MM.1S (cell line): ENCODE data around the gene CIITA.

Experiments
- DNase-seq: peaks from one replicate; pipeline ENCODE4 v3.0.0-alpha.2; 2015
- H2AFZ ChIP-seq: fragments of 300-600 bp; sonication (generic); 2 replicates; pipeline ENCODE4 v1.6.0; 2016; ENCODE audit warnings: antibody characterized with exemption, low read length
- H3F3A ChIP-seq: fragments of 300-600 bp; sonication (generic); 2 replicates; pipeline ENCODE4 v1.6.1; 2016; ENCODE audit warnings: mild to moderate bottlenecking, antibody characterized with exemption, low read length, moderate library complexity, mixed read lengths; ENCODE audit not compliant: insufficient read depth
- H3K27ac ChIP-seq: fragments of 300-600 bp; sonication (generic); 2 replicates; pipeline ENCODE4 v1.5.1; 2016; ENCODE audit warnings: mild to moderate bottlenecking, low read length
- H3K27me3 ChIP-seq: fragments of 300-600 bp; sonication (generic); replicated peaks from 2 replicates; pipeline ENCODE4 v1.6.0; 2016; ENCODE audit warnings: low read length; ENCODE audit not compliant: insufficient read depth
- H3K36me3 ChIP-seq: fragments of 300-600 bp; sonication (generic); replicated peaks from 2 replicates; pipeline ENCODE4 v1.6.1; 2016; ENCODE audit warnings: mild to moderate bottlenecking, low read length, mixed read lengths; ENCODE audit not compliant: insufficient read depth
- H3K4me1 ChIP-seq: fragments of 300-600 bp; sonication (generic); 2 replicates; pipeline ENCODE4 v1.6.1; 2016; ENCODE audit warnings: low read length, mixed read lengths
- H3K4me2 ChIP-seq: fragments of 300-600 bp; sonication (generic); 2 replicates; pipeline ENCODE4 v1.6.0; 2016; ENCODE audit warnings: low read depth, low read length
- H3K4me3 ChIP-seq: fragments of 300-600 bp; sonication (generic); 2 replicates; pipeline ENCODE4 v1.5.1; 2016; ENCODE audit warnings: low read length, mixed read lengths
- H3K79me2 ChIP-seq: fragments of 300-600 bp; sonication (generic); 2 replicates; pipeline ENCODE4 v1.6.1; 2016; ENCODE audit warnings: mixed run types, low read length, mixed read lengths
- H3K9ac ChIP-seq: fragments of 300-600 bp; sonication (generic); 2 replicates; pipeline ENCODE4 v1.6.1; 2016; ENCODE audit warnings: low read length, mixed read lengths
- H3K9me2 ChIP-seq: fragments of 300-600 bp; sonication (generic); replicated peaks from 2 replicates; pipeline ENCODE4 v1.6.1; 2016; ENCODE audit warnings: mild to moderate bottlenecking, low read length, mixed read lengths; ENCODE audit not compliant: insufficient read depth
- H3K9me3 ChIP-seq: fragments of 300-600 bp; sonication (generic); replicated peaks from 2 replicates; pipeline ENCODE4 v1.6.1; 2016; ENCODE audit warnings: mild to moderate bottlenecking, low read length, mixed read lengths; ENCODE audit not compliant: insufficient read depth
- H4K20me1 ChIP-seq: fragments of 300-600 bp; sonication (generic); 2 replicates; pipeline ENCODE4 v1.6.1; 2016; ENCODE audit warnings: mild to moderate bottlenecking, low read length, moderate library complexity, mixed read lengths; ENCODE audit not compliant: insufficient read depth
- EZH2 ChIP-seq: fragments of 300-600 bp; sonication (generic); optimal IDR thresholded peaks from 2 replicates; pipeline ENCODE3; 2017; ENCODE audit warnings: low read depth, mild to moderate bottlenecking, antibody characterized with exemption, low read length, mixed read lengths
- EZH2phosphoT487 ChIP-seq: fragments of 300-600 bp; sonication (generic); IDR thresholded peaks from 2 replicates; pipeline ENCODE4 v1.6.1; 2018; ENCODE audit warnings: antibody characterized with exemption, low read length
- TF ChIP-seq, protein P1 (sequence below): fragments of 300-600 bp; sonication (generic); IDR thresholded peaks from 2 replicates; pipeline ENCODE4 v1.5.1; 2016; ENCODE audit warnings: antibody characterized with exemption, low read length, mixed read lengths

CIITA gene

DNA sequence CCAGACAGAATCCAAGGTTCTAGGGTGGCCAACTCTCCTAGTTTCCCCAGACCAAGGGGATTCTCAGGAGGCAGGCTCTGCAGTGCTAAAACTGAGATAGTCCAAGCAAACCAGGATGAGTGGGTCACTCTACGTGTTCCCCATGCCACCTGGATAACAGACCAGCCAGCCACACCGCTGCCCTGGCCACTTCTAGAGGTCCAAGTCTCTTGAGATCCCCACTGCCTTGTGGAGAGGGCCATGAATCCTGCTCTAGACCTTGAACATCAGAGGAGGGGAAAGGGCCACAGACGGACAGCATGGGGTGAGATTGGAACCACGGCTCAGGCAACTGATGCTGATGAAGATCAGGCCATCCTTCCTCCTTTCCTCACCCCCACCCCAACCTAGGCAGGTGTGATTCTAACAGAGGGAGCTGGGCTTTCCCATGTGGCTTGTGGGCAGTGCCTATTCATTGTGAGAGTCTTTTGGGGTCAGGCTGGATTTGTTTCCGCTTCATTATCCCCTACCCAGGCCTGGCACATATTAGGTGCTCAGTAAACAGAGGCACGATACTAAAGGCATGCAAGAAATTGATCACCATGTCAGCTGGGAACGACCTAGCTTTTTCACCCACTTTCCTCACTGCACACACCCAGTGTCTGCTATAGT, 41.6 kb upstream of the CIITA start:
- H3K4me1 ChIP-seq: no peaks in the 10 kb centered on the region
- no peak overlapping the region for H3K27ac ChIP-seq
- no peaks in the 10 kb centered on the region for H3K27me3 ChIP-seq
- H3K79me2 ChIP-seq: no peaks in the 10 kb centered on the region
- DNase-seq: no peak
- no peak overlapping the region for H2AFZ ChIP-seq
- TF ChIP-seq EZH2 (no peak), EZH2phosphoT487 (no peak)
- TF ChIP-seq, protein P1, sequence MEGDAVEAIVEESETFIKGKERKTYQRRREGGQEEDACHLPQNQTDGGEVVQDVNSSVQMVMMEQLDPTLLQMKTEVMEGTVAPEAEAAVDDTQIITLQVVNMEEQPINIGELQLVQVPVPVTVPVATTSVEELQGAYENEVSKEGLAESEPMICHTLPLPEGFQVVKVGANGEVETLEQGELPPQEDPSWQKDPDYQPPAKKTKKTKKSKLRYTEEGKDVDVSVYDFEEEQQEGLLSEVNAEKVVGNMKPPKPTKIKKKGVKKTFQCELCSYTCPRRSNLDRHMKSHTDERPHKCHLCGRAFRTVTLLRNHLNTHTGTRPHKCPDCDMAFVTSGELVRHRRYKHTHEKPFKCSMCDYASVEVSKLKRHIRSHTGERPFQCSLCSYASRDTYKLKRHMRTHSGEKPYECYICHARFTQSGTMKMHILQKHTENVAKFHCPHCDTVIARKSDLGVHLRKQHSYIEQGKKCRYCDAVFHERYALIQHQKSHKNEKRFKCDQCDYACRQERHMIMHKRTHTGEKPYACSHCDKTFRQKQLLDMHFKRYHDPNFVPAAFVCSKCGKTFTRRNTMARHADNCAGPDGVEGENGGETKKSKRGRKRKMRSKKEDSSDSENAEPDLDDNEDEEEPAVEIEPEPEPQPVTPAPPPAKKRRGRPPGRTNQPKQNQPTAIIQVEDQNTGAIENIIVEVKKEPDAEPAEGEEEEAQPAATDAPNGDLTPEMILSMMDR: no peak
- H3K9ac ChIP-seq: no peak overlapping the region
- H3K4me3 ChIP-seq: no peak overlapping the region
- H3K4me2 ChIP-seq: no peak overlapping the region
- no peaks in the 10 kb centered on the region for H4K20me1 ChIP-seq
- no peaks in the 10 kb centered on the region for H3K9me3 ChIP-seq
- H3K9me2 ChIP-seq: no peaks in the 10 kb centered on the region
- no peaks in the 10 kb centered on the region for H3F3A ChIP-seq
- H3K36me3 ChIP-seq: no peaks in the 10 kb centered on the region

DNA sequence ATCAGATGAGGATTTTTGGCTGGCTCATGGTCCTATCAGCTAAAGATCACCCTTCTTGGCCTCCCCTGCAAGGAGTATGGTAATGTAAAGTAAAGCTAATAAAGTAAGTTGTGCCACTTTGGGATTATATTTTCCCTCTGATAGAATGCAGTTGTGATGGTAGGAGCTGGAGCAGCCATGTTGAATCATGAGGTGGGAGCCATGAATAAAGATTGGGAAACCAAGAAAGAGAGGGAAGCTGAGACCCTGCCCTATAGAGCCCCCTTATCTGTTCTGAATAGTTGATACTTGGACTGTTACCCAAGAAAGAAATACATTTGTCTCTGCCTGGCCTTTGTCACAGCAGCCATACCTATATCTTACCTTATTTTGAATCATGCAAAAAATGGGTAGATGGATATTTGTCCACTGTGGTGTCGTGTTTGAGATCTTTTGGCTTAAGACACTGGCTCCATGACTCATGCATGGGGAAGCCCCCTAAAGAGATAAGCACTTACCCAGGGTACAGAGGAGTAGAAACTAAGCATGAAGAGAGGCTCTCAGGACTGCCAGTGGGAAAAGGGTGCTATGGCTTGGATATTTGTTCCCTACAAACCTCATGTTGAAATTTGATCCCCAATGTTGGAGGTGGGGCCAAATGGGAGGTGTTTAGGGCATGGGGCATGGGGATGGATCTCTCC, 40.7 kb upstream of the CIITA start:
- no peak overlapping the region for H3K9ac ChIP-seq
- H3K79me2 ChIP-seq: no peaks in the 10 kb centered on the region
- no peaks in the 10 kb centered on the region for H4K20me1 ChIP-seq
- H2AFZ ChIP-seq: no peak overlapping the region
- H3K9me3 ChIP-seq: no peaks in the 10 kb centered on the region
- H3K27ac ChIP-seq: no peak overlapping the region
- H3K9me2 ChIP-seq: no peaks in the 10 kb centered on the region
- no peak overlapping the region for H3K4me3 ChIP-seq
- H3K36me3 ChIP-seq: no peaks in the 10 kb centered on the region
- no peak for DNase-seq
- H3K27me3 ChIP-seq: no peaks in the 10 kb centered on the region
- no peak for TF ChIP-seq EZH2phosphoT487
- TF ChIP-seq, protein P1: no peak
- TF ChIP-seq EZH2: no peak
- H3F3A ChIP-seq: no peaks in the 10 kb centered on the region
- H3K4me1 ChIP-seq: no peaks in the 10 kb centered on the region
- no peak overlapping the region for H3K4me2 ChIP-seq

DNA sequence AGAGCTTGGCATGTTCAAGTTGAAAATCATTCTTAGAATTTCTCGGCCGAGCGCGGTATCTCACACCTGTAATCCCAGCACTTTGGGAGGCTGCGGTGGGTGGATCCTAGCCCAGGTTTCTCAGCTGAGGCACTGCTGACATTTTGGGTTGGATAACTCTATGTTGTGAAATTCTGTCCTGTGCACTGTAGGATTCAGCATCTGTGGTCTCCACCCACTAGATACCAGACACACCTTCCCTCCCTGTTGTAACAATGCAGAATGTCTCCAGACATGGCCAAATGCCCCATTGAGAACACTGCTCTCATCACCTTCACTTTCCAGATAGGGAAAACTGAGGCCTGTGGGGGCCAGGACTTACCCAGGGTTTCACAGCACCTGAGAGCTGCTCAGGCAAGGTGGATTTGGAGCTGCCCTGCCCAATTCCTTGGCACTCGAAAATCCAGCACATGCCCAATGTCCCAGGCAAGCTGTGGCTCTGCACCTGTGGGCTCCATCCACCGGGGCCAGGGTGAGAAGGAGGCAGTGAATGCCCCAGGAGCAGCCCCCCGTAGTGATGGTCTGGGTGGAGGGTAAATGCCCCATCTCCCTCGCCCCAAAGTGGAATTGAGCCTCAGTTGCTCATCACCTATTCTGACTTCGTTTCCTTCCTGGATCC, 38.3 kb upstream of the CIITA start:
- TF ChIP-seq EZH2phosphoT487: no peak
- TF ChIP-seq, protein P1: no peak
- no peak for TF ChIP-seq EZH2

More for the DNA sequence above, 38.3 kb upstream of the CIITA start:
- H3F3A ChIP-seq: peaks cover 14% of the 10 kb centered on the region
- H3K4me1 ChIP-seq: peaks cover 14% of the 10 kb centered on the region
- no peaks in the 10 kb centered on the region for H3K79me2 ChIP-seq
- H3K9me3 ChIP-seq: no peaks in the 10 kb centered on the region
- H3K27ac ChIP-seq: no peak overlapping the region
- no peaks in the 10 kb centered on the region for H3K9me2 ChIP-seq
- H3K9ac ChIP-seq: no peak overlapping the region
- H3K36me3 ChIP-seq: no peaks in the 10 kb centered on the region
- no peak overlapping the region for H3K4me2 ChIP-seq
- no peak overlapping the region for H3K4me3 ChIP-seq
- DNase-seq: no peak
- no peak overlapping the region for H2AFZ ChIP-seq
- no peaks in the 10 kb centered on the region for H4K20me1 ChIP-seq
- no peaks in the 10 kb centered on the region for H3K27me3 ChIP-seq
